MM.1S (cell line): ENCODE results near the gene JCAD.

Experiments used
- DNase-seq: peaks from one replicate; pipeline ENCODE4 v3.0.0-alpha.2; 2015
- H2AFZ ChIP-seq: fragments of 300-600 bp; sonication (generic); 2 replicates; pipeline ENCODE4 v1.6.0; 2016; ENCODE audit warnings: antibody characterized with exemption, low read length
- H3F3A ChIP-seq: fragments of 300-600 bp; sonication (generic); 2 replicates; pipeline ENCODE4 v1.6.1; 2016; ENCODE audit warnings: mild to moderate bottlenecking, antibody characterized with exemption, low read length, moderate library complexity, mixed read lengths; ENCODE audit not compliant: insufficient read depth
- H3K27ac ChIP-seq: fragments of 300-600 bp; sonication (generic); 2 replicates; pipeline ENCODE4 v1.5.1; 2016; ENCODE audit warnings: mild to moderate bottlenecking, low read length
- H3K27me3 ChIP-seq: fragments of 300-600 bp; sonication (generic); replicated peaks from 2 replicates; pipeline ENCODE4 v1.6.0; 2016; ENCODE audit warnings: low read length; ENCODE audit not compliant: insufficient read depth
- H3K36me3 ChIP-seq: fragments of 300-600 bp; sonication (generic); replicated peaks from 2 replicates; pipeline ENCODE4 v1.6.1; 2016; ENCODE audit warnings: mild to moderate bottlenecking, low read length, mixed read lengths; ENCODE audit not compliant: insufficient read depth
- H3K4me1 ChIP-seq: fragments of 300-600 bp; sonication (generic); 2 replicates; pipeline ENCODE4 v1.6.1; 2016; ENCODE audit warnings: low read length, mixed read lengths
- H3K4me2 ChIP-seq: fragments of 300-600 bp; sonication (generic); 2 replicates; pipeline ENCODE4 v1.6.0; 2016; ENCODE audit warnings: low read depth, low read length
- H3K4me3 ChIP-seq: fragments of 300-600 bp; sonication (generic); 2 replicates; pipeline ENCODE4 v1.5.1; 2016; ENCODE audit warnings: low read length, mixed read lengths
- H3K79me2 ChIP-seq: fragments of 300-600 bp; sonication (generic); 2 replicates; pipeline ENCODE4 v1.6.1; 2016; ENCODE audit warnings: mixed run types, low read length, mixed read lengths
- H3K9ac ChIP-seq: fragments of 300-600 bp; sonication (generic); 2 replicates; pipeline ENCODE4 v1.6.1; 2016; ENCODE audit warnings: low read length, mixed read lengths
- H3K9me2 ChIP-seq: fragments of 300-600 bp; sonication (generic); replicated peaks from 2 replicates; pipeline ENCODE4 v1.6.1; 2016; ENCODE audit warnings: mild to moderate bottlenecking, low read length, mixed read lengths; ENCODE audit not compliant: insufficient read depth
- H3K9me3 ChIP-seq: fragments of 300-600 bp; sonication (generic); replicated peaks from 2 replicates; pipeline ENCODE4 v1.6.1; 2016; ENCODE audit warnings: mild to moderate bottlenecking, low read length, mixed read lengths; ENCODE audit not compliant: insufficient read depth
- H4K20me1 ChIP-seq: fragments of 300-600 bp; sonication (generic); 2 replicates; pipeline ENCODE4 v1.6.1; 2016; ENCODE audit warnings: mild to moderate bottlenecking, low read length, moderate library complexity, mixed read lengths; ENCODE audit not compliant: insufficient read depth
- CTCF ChIP-seq: fragments of 300-600 bp; sonication (generic); IDR thresholded peaks from 2 replicates; pipeline ENCODE4 v1.5.1; 2016; ENCODE audit warnings: antibody characterized with exemption, low read length, mixed read lengths
- EZH2 ChIP-seq: fragments of 300-600 bp; sonication (generic); optimal IDR thresholded peaks from 2 replicates; pipeline ENCODE3; 2017; ENCODE audit warnings: low read depth, mild to moderate bottlenecking, antibody characterized with exemption, low read length, mixed read lengths
- EZH2phosphoT487 ChIP-seq: fragments of 300-600 bp; sonication (generic); IDR thresholded peaks from 2 replicates; pipeline ENCODE4 v1.6.1; 2018; ENCODE audit warnings: antibody characterized with exemption, low read length

JCAD gene

DNA sequence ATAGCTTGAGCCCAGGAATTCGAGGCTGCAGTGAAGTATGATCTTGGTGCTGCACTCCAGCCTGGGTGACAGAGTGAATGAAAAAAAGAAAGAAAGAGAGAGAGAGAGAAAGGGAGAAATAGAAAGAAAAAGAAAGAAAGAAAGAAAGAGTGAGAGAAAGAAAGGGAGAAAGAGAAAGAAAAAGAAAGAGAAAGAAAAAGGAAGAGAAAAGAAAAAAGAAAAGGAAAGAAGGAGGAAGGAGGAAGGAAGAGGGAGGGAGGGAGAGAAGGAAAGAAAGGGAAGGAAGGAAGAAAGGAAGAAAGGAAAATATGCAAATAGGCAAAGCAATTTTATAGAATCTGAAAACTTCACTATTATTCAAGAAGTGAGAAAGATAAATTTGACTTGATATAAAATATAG lies 24.5 kb upstream of the JCAD start:
- TF ChIP-seq EZH2: no peak
- no peak for TF ChIP-seq CTCF
- no peak for TF ChIP-seq EZH2phosphoT487
- DNase-seq: no peak

DNA sequence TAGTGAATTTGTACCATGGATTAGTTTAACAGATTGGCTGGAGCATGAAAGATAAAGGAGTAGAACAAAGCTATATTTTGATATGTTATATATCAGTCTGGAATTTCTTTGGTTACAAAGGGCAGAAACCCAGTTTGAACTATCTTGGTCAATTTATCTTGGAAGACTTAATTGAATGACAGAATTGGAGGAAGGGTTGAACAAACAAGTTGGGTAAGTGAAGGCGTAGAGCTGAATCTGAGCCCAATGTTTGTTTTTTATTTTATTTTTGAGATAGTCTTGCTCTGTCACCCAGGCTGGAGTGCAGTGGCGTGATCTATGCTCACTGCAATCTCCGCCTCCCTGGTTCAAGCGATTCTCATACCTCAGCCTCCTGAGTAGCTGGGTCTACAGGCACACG lies 21.8 kb upstream of the JCAD start:
- Histone ChIP-seq H3K4me2 (no peak overlapping the region), H2AFZ (no peak overlapping the region), H3K4me3 (no peak overlapping the region), H3K4me1 (peaks cover 13% of the 10 kb centered on the region), H3K79me2 (no peaks in the 10 kb centered on the region), H3K9ac (no peak overlapping the region), H3K9me3 (no peaks in the 10 kb centered on the region), H4K20me1 (no peaks in the 10 kb centered on the region), H3K36me3 (no peaks in the 10 kb centered on the region), H3K9me2 (no peaks in the 10 kb centered on the region), H3F3A (peaks cover 16% of the 10 kb centered on the region; the same call in 1 of the 2 replicates), H3K27ac (no peak overlapping the region), H3K27me3 (no peaks in the 10 kb centered on the region)
- TF ChIP-seq EZH2phosphoT487: no peak
- no peak for TF ChIP-seq CTCF
- TF ChIP-seq EZH2: no peak
- no peak for DNase-seq

More for the DNA sequence above, 24.5 kb upstream of the JCAD start:
- H3K27me3 ChIP-seq: no peaks in the 10 kb centered on the region
- no peak overlapping the region for H3K9ac ChIP-seq
- no peaks in the 10 kb centered on the region for H3K4me1 ChIP-seq
- H3K79me2 ChIP-seq: no peaks in the 10 kb centered on the region
- H3K9me2 ChIP-seq: no peaks in the 10 kb centered on the region
- H3K4me3 ChIP-seq: no peak overlapping the region
- no peaks in the 10 kb centered on the region for H3K36me3 ChIP-seq
- H3K4me2 ChIP-seq: no peak overlapping the region
- no peaks in the 10 kb centered on the region for H3F3A ChIP-seq
- H4K20me1 ChIP-seq: no peaks in the 10 kb centered on the region
- H3K27ac ChIP-seq: no peak overlapping the region
- H3K9me3 ChIP-seq: no peaks in the 10 kb centered on the region
- H2AFZ ChIP-seq: no peak overlapping the region

GRCh38 chr10:30080161-30080560 lies 20.8 kb upstream of the JCAD start:
- Histone ChIP-seq H3K27me3 (no peaks in the 10 kb centered on the region), H3K9ac (no peak overlapping the region), H3K4me1 (peaks cover 13% of the 10 kb centered on the region), H3K9me3 (no peaks in the 10 kb centered on the region), H3K4me2 (no peak overlapping the region), H3K79me2 (no peaks in the 10 kb centered on the region), H3K27ac (no peak overlapping the region), H3K36me3 (no peaks in the 10 kb centered on the region), H4K20me1 (no peaks in the 10 kb centered on the region), H3K4me3 (no peak overlapping the region), H3F3A (peaks cover 22% of the 10 kb centered on the region), H2AFZ (no peak overlapping the region), H3K9me2 (no peaks in the 10 kb centered on the region)
- TF ChIP-seq EZH2phosphoT487: no peak
- no peak for TF ChIP-seq EZH2
- TF ChIP-seq CTCF: no peak
- DNase-seq: no peak

GRCh38 chr10:30079408-30079807 lies 20.0 kb upstream of the JCAD start:
- Histone ChIP-seq H3K4me3 (no peak overlapping the region), H2AFZ (no peak overlapping the region), H3K27me3 (no peaks in the 10 kb centered on the region), H3K79me2 (no peaks in the 10 kb centered on the region), H3K4me2 (no peak overlapping the region), H4K20me1 (no peaks in the 10 kb centered on the region), H3K36me3 (no peaks in the 10 kb centered on the region), H3K9me2 (no peaks in the 10 kb centered on the region), H3K27ac (no peak overlapping the region), H3K4me1 (peaks cover 13% of the 10 kb centered on the region), H3F3A (peaks cover 22% of the 10 kb centered on the region), H3K9me3 (no peaks in the 10 kb centered on the region), H3K9ac (no peak overlapping the region)
- TF ChIP-seq EZH2phosphoT487 (no peak), CTCF (no peak), EZH2 (no peak)
- no peak for DNase-seq
